Measurements from ENCODE around the gene GCGR. TPM values are rescaled to one million over a fixed set of nuclear protein-coding genes. Genes with fewer than 3 reads are reported as not detected.

Gene GCGR
- total RNA-seq, 1 donor from 2014 or later, result not detected

DNA sequence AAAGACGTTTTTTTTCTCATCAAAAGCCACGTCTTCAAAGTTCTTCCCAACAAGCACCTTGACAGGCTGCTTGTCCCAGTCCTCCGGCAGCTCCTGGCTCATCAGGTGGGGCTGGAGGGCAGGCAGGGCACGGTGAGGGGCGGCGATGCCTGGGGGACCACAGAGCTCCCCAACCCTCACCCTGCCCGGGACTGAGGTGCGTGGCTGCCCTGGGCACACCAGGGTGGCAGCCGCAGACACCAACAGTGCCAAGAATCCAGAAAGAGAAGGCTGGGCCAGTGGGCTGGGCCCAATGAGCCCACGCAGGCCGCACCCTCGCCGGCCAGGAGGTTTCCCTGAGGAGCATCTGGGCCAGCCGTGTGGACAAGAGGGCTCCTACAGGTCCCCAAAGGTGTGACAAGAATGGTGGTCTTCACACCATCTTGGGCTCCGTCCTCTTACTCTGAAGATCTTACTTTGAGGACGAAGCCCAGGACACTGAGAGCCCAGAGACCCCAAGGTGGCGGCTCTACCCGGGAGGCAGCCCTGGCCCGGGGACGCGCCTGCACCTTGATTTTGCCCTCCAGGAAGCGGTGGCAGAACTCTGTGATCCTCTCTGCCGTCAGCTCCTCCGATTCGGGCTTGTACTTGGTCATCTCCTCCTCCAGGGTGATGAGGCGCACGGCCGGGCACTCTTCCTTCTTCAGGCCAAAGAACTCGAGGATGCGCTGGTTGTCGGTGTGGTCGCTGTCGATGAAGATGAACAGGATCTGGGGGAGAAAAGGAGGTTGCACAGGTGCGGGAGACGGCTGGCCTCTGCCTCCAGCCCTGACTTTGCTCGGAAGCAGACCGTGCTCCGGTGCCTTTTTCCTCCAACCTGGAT, 42.2 kb downstream of the GCGR start:
- Histone ChIP-seq H3K4me3 (ENCODE audit: low read depth, low read length) (no peak overlapping the region), H3K36me3 (ENCODE audit: control insufficient read depth, insufficient read depth, low read length) (no peaks in the 10 kb centered on the region), H3K27me3 (ENCODE audit: control insufficient read depth, insufficient read depth, low read length) (no peaks in the 10 kb centered on the region)
- TF ChIP-seq, protein P1, sequence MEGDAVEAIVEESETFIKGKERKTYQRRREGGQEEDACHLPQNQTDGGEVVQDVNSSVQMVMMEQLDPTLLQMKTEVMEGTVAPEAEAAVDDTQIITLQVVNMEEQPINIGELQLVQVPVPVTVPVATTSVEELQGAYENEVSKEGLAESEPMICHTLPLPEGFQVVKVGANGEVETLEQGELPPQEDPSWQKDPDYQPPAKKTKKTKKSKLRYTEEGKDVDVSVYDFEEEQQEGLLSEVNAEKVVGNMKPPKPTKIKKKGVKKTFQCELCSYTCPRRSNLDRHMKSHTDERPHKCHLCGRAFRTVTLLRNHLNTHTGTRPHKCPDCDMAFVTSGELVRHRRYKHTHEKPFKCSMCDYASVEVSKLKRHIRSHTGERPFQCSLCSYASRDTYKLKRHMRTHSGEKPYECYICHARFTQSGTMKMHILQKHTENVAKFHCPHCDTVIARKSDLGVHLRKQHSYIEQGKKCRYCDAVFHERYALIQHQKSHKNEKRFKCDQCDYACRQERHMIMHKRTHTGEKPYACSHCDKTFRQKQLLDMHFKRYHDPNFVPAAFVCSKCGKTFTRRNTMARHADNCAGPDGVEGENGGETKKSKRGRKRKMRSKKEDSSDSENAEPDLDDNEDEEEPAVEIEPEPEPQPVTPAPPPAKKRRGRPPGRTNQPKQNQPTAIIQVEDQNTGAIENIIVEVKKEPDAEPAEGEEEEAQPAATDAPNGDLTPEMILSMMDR (IDR thresholded peaks at IDR 0.05; ENCODE audit: insufficient read depth, low read length, poor library complexity, severe bottlenecking), result no peak
- no peak for DNase-seq (ENCODE audit: low read depth)

DNA sequence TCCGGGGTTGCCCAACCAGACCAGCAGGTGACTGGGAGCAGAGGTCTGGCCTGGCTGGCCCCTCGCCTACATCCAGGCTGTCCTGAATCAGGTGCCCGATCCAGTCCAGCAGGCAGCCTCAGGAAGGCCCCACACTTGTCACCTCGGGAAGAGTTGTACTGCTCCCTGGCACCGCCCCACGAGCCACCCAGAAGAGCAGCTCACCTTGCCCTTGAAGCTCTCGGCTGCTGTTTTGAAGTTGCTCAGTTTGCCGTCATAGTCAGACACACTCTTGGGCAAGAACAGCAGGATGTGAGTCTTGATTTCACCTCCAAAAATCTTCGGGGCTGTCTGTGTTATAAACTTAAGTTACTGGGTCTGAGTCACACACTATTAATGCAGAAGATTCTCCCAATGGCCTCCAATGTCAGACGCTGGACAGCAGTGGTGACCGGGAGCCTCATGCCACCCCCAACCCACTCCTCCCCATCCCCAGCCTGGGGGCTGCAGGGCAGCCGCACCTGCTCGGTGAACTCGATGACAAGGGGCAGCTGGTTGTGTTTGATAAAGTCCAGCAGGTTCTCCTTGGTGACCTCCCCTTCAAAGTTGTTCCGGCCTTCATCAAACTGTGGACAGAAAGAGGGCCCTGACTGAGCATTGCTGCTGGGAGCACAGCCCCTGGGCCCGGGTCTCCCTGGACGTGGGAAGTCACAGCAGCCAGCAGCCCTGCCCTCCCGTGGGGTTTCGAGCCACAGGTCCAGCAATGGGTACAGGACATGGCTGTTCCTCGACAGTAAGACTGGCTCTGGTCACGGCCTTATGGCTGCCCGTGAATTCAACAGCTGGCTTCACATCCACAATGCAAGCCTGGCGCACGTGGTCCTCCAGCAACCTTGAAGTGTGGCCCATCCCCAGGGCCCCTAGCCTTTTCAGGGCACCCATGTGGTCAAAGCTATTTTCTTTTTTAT, 43.1 kb downstream of the GCGR start:
- Histone ChIP-seq H3K36me3 (ENCODE audit: control insufficient read depth, insufficient read depth, low read length) (no peaks in the 10 kb centered on the region), H3K27me3 (ENCODE audit: control insufficient read depth, insufficient read depth, low read length) (no peaks in the 10 kb centered on the region), H3K4me3 (ENCODE audit: low read depth, low read length) (no peak overlapping the region)
- no peak for DNase-seq (ENCODE audit: low read depth)
- TF ChIP-seq, protein P1 (IDR thresholded peaks at IDR 0.05; ENCODE audit: insufficient read depth, low read length, poor library complexity, severe bottlenecking), result no peak

- H3K4me3 ChIP-seq (ENCODE audit: low read depth, low read length), result no peak overlapping the region
- no peak for DNase-seq (ENCODE audit: low read depth)
- no peaks in the 10 kb centered on the region for H3K27me3 ChIP-seq (ENCODE audit: control insufficient read depth, insufficient read depth, low read length)
- TF ChIP-seq, protein P1 (IDR thresholded peaks at IDR 0.05; ENCODE audit: insufficient read depth, low read length, poor library complexity, severe bottlenecking), result no peak
- H3K36me3 ChIP-seq (ENCODE audit: control insufficient read depth, insufficient read depth, low read length), result peaks cover 2% of the 10 kb centered on the region
Measured at GRCh38 chr17:81849457-81849856, 45.5 kb downstream of the GCGR start.

DNA sequence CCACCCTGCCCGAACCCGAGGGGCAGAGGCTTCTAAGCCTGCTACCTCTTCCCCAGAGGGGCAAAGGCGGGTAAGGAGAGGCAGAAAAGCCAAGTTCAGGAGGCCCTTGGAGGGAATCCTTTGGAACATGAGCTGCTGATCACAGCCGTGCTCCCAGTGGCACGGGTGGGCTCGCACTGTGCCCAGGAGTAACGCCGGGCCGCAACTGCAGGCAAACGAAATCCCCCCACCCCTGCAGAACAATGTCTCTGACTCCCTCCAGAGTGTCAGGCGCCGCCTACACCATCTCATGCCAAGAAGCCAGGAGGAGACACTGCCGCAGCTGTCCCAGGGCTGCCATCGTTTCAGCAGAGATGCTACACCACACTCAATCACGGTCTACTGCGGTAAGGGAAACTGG, 47.5 kb downstream of the GCGR start:
- Histone ChIP-seq H3K4me3 (ENCODE audit: low read depth, low read length) (no peak overlapping the region), H3K36me3 (ENCODE audit: control insufficient read depth, insufficient read depth, low read length) (peaks cover 6% of the 10 kb centered on the region), H3K27me3 (ENCODE audit: control insufficient read depth, insufficient read depth, low read length) (no peaks in the 10 kb centered on the region)
- TF ChIP-seq, protein P1 (IDR thresholded peaks at IDR 0.05; ENCODE audit: insufficient read depth, low read length, poor library complexity, severe bottlenecking), result no peak
- no peak for DNase-seq (ENCODE audit: low read depth)

DNA sequence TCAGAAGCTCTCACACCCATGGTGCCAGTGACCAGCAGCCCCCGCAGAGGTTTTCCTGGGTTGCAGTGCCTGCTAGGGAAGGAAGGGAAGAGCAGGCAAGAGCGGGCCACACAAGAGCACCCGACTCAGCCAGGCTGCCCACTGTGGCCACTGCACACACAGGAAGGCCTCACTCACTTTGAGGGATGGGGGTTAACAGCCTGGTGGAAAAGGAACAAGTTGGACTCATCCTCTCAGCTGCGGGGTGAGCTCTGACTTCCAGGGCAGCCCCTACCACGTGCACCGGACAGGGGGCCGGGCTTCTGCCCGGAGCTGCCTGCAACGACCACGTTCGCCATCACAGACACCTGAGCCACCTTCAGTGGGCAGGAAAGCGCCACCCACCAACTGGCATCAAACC, 48.3 kb downstream of the GCGR start:
- TF ChIP-seq, protein P1 (IDR thresholded peaks at IDR 0.05; ENCODE audit: insufficient read depth, low read length, poor library complexity, severe bottlenecking), result no peak
- DNase-seq (ENCODE audit: low read depth), result no peak
- Histone ChIP-seq H3K36me3 (ENCODE audit: control insufficient read depth, insufficient read depth, low read length) (peaks cover 6% of the 10 kb centered on the region), H3K27me3 (ENCODE audit: control insufficient read depth, insufficient read depth, low read length) (no peaks in the 10 kb centered on the region), H3K4me3 (ENCODE audit: low read depth, low read length) (no peak overlapping the region)
